ENCODE measurements around the gene SLC5A1. TPM values are rescaled to one million over a fixed set of nuclear protein-coding genes. Genes with fewer than 3 reads are reported as not detected.
"Not testable (repeated sequence)": the region's sequence is repeated elsewhere in the genome, so short reads cannot be mapped to it uniquely, and the experiment has no call there.

SLC5A1 gene
- total RNA-seq, 1 donor from 2014 or later, result not detected

- not testable (repeated sequence) for DNase-seq
Measured at GRCh38 chr22:32150647-32151046, 107.6 kb downstream of the SLC5A1 start.

GRCh38 chr22:32151641-32152040 is 108.6 kb downstream of the SLC5A1 start:
- DNase-seq, result not testable (repeated sequence)

- DNase-seq, result not testable (repeated sequence)
Measured at GRCh38 chr22:32154727-32155126, 111.7 kb downstream of the SLC5A1 start.

- not testable (repeated sequence) for DNase-seq
Measured at GRCh38 chr22:32157632-32158031, 114.6 kb downstream of the SLC5A1 start.

- no peak for DNase-seq
Measured at GRCh38 chr22:32158712-32159533, 115.9 kb downstream of the SLC5A1 start, which contains the start of gene C22orf42. TSS of gene C22orf42 (minus strand) at chr22:32159303. CDS start at chr22:32159215, 88 bp downstream.

GRCh38 chr22:32160411-32160810 is 117.3 kb downstream of the SLC5A1 start:
- not testable (repeated sequence) for DNase-seq

Small RNAs within 50 kb of the gene (small RNA-seq; reads per million reads assigned to genes)
- not detected for gene AP1B1P2

Other genes starting within 250 kb of the SLC5A1 start
- gene YWHAH, start 98.7 kb upstream of the SLC5A1 start, total RNA-seq, result 218 TPM
- gene C22orf42, start 116.0 kb downstream of the SLC5A1 start, total RNA-seq, result not detected
- 0.31 TPM for gene RFPL2, start 161.8 kb downstream of the SLC5A1 start, total RNA-seq
- not detected for gene SLC5A4, start 212.1 kb downstream of the SLC5A1 start, total RNA-seq